A673 (cell line): ENCODE results near the gene ZBTB32. TPM values are rescaled to one million over a fixed set of nuclear protein-coding genes. Genes with fewer than 3 reads are reported as not detected.

ENCODE experiments used
- BruUV-seq: library from RNA; stranded (reverse); fragments of 400-500 nt; replicated peaks from 2 replicates; lab custom pipeline; 2021; lab: Mats Ljungman, UMichigan
- CTCF ChIA-PET: fragments of 300-600 bp; sonication (Branson Sonifier 250); formaldehyde crosslinking; loops from one replicate; lab custom pipeline; 2022; ENCODE audit warnings: antibody characterized with exemption; lab: Charles Lee
- POLR2A ChIA-PET: fragments of 300-600 bp; sonication (Branson Sonifier 250); formaldehyde crosslinking; loops from one replicate; lab custom pipeline; 2022; ENCODE audit warnings: antibody characterized with exemption; ENCODE audit not compliant: low non-redundant PET; lab: Charles Lee
- DNase-seq: peaks from one replicate; pipeline ENCODE4 v3.0.0-alpha.2; 2015; ENCODE audit warnings: low spot score
- H3K27ac ChIP-seq: fragments of 200-600 bp; sonication (generic); 2 replicates; pipeline ENCODE4 v1.5.1; 2016; ENCODE audit warnings: mixed run types, low read depth, mild to moderate bottlenecking, mixed read lengths, antibody characterized with exemption, low read length; ENCODE audit not compliant: poor library complexity, severe bottlenecking
- H3K27me3 ChIP-seq: fragments of 200-600 bp; sonication (generic); replicated peaks from 2 replicates; pipeline ENCODE4 v1.6.1; 2017; ENCODE audit warnings: mixed run types, low read depth, mild to moderate bottlenecking, mixed read lengths, antibody characterized with exemption, low read length; ENCODE audit not compliant: insufficient read depth, poor library complexity
- H3K36me3 ChIP-seq: fragments of 200-600 bp; sonication (generic); 2 replicates; pipeline ENCODE4 v1.6.1; 2016; ENCODE audit warnings: mixed run types, mild to moderate bottlenecking, mixed read lengths, antibody characterized with exemption, low read length; ENCODE audit not compliant: insufficient read depth, poor library complexity, severe bottlenecking
- H3K4me1 ChIP-seq: fragments of 200-600 bp; sonication (generic); 2 replicates; pipeline ENCODE4 v1.6.1; 2017; ENCODE audit warnings: mixed run types, mild to moderate bottlenecking, mixed read lengths, antibody characterized with exemption, low read length; ENCODE audit not compliant: insufficient read depth, poor library complexity, severe bottlenecking
- H3K4me3 ChIP-seq: fragments of 200-600 bp; sonication (generic); 2 replicates; pipeline ENCODE4 v1.5.1; 2016; ENCODE audit warnings: low read depth, mixed run types, mild to moderate bottlenecking, mixed read lengths, low read length; ENCODE audit not compliant: poor library complexity, severe bottlenecking
- H3K9me3 ChIP-seq: fragments of 200-600 bp; sonication (generic); 2 replicates; pipeline ENCODE4 v1.6.1; 2016; ENCODE audit warnings: mixed run types, low read depth, mild to moderate bottlenecking, mixed read lengths, antibody characterized with exemption, low read length; ENCODE audit not compliant: poor library complexity, severe bottlenecking
- CTCF ChIP-seq: fragments of 300-800, 200-600 bp; sonication (generic); conservative IDR thresholded peaks from 2 replicates; pipeline ENCODE4 v1.5.1; 2017; ENCODE audit warnings: low read depth, mild to moderate bottlenecking, antibody characterized with exemption, low read length, moderate library complexity, mixed read lengths
- EZH2 ChIP-seq: fragments of 200-600 bp; sonication (generic); IDR thresholded peaks from 2 replicates; pipeline ENCODE4 v1.6.1; 2017; ENCODE audit warnings: borderline replicate concordance, low read depth, mild to moderate bottlenecking, mixed read lengths, antibody characterized with exemption, low read length; ENCODE audit not compliant: poor library complexity, severe bottlenecking
- intact Hi-C: fragments of 100-400 bp; cut with micrococcal nuclease; formaldehyde crosslinking; loops from one replicate; pipeline ENCODE4 v1.10.0; 2022; ENCODE audit not compliant: unreplicated experiment
- total RNA-seq: library from RNA; stranded (reverse); gene quantifications from 2 replicates; pipeline ENCODE4 v1.2.3, GENCODE V29; 2021

ZBTB32 gene
- total RNA-seq, 1 experiment from 2014 or later, result not detected

DNA sequence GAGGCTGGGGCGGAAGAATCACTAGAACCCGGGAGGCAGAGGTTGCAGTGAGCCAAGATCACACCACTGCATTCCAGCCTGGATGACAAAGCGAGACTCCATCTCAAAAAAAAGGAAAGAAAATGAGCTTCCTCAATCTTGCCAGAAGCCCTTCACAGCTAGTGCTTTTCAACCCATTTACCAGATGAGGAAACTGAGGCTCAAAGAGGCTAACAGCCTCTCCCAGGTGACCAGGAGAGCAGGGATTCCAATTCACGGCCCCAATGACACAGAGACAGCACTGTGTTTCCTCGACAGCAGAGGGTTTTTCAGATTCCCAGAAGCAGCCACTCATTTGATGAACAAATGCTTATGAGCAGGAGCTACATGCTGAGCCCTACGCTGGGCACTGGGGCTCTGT lies 34.8 kb upstream of the ZBTB32 start:
- POLR2A ChIA-PET, result no interaction called here
- Histone ChIP-seq H3K27ac (no peak overlapping the region), H3K4me3 (no peak overlapping the region), H3K9me3 (no peaks in the 10 kb centered on the region), H3K4me1 (no peaks in the 10 kb centered on the region), H3K36me3 (no peaks in the 10 kb centered on the region), H3K27me3 (peaks cover 35% of the 10 kb centered on the region)
- BruUV-seq, result no TSS peak
- intact Hi-C loops, result no loop called here
- DNase-seq, result no peak
- CTCF ChIA-PET, result interaction anchor here (0.6 kb wide), 1 partner anchor 28 kb away, joined by 4 read pairs; no protein-coding TSS in a partner anchor
- TF ChIP-seq CTCF (no peak), EZH2 (no peak)

GRCh38 chr19:35669974-35670373 lies 34.4 kb upstream of the ZBTB32 start:
- intact Hi-C loops, result no loop called here
- H3K27ac ChIP-seq, result no peak overlapping the region
- peaks cover 35% of the 10 kb centered on the region for H3K27me3 ChIP-seq
- H3K36me3 ChIP-seq, result no peaks in the 10 kb centered on the region
- no TSS peak for BruUV-seq
- H3K4me3 ChIP-seq, result no peak overlapping the region
- ChIA-PET CTCF (no interaction called here), POLR2A (no interaction called here)
- H3K9me3 ChIP-seq, result no peaks in the 10 kb centered on the region
- no peak for TF ChIP-seq CTCF
- no peak for DNase-seq
- H3K4me1 ChIP-seq, result no peaks in the 10 kb centered on the region

GRCh38 chr19:35670686-35671085 lies 33.7 kb upstream of the ZBTB32 start:
- no TSS peak for BruUV-seq
- Histone ChIP-seq H3K36me3 (no peaks in the 10 kb centered on the region), H3K4me1 (no peaks in the 10 kb centered on the region), H3K4me3 (no peak overlapping the region), H3K27me3 (peaks cover 35% of the 10 kb centered on the region), H3K9me3 (no peaks in the 10 kb centered on the region), H3K27ac (no peak overlapping the region)
- ChIA-PET POLR2A (no interaction called here), CTCF (no interaction called here)
- intact Hi-C loops, result no loop called here
- DNase-seq, result no peak
- no peak for TF ChIP-seq EZH2
- TF ChIP-seq CTCF, result no peak
